C4-2B (cell line): ENCODE data around the gene RPL10.

Experiments
- H3K27ac ChIP-seq: fragments of 450-650 bp; 2 replicates; pipeline ENCODE4 v1.5.1; 2017
- ZFX ChIP-seq: fragments of 450-650 bp; IDR thresholded peaks from 2 replicates; pipeline ENCODE4 v1.6.1; 2017
- TF ChIP-seq, protein P1 (sequence below): fragments of 450-650 bp; conservative IDR thresholded peaks from 2 replicates; pipeline ENCODE4 v1.5.1; 2017; ENCODE audit warnings: mild to moderate bottlenecking

RPL10 gene

DNA sequence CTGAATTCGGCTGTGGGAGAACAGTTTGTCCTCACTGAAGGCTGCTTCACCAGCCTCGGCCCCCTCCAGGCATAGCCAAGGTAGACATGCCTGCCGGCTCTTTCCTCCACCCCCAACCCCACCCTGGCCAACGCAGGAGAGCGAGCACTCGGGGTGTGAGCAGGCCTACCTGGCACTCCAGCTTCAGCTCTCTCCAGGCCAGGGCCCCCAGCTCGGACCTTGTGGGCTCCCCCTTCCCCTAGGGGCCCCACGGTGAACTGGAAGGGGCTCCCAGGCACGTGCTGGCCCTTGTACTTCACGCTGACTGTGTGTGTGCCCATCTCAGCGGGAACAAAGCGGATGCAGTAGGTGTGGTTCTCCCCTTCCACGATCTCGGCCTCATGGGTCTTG lies 46.2 kb upstream of the RPL10 start:
- TF ChIP-seq, protein P1, sequence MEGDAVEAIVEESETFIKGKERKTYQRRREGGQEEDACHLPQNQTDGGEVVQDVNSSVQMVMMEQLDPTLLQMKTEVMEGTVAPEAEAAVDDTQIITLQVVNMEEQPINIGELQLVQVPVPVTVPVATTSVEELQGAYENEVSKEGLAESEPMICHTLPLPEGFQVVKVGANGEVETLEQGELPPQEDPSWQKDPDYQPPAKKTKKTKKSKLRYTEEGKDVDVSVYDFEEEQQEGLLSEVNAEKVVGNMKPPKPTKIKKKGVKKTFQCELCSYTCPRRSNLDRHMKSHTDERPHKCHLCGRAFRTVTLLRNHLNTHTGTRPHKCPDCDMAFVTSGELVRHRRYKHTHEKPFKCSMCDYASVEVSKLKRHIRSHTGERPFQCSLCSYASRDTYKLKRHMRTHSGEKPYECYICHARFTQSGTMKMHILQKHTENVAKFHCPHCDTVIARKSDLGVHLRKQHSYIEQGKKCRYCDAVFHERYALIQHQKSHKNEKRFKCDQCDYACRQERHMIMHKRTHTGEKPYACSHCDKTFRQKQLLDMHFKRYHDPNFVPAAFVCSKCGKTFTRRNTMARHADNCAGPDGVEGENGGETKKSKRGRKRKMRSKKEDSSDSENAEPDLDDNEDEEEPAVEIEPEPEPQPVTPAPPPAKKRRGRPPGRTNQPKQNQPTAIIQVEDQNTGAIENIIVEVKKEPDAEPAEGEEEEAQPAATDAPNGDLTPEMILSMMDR: no peak
- no peak for TF ChIP-seq ZFX

DNA sequence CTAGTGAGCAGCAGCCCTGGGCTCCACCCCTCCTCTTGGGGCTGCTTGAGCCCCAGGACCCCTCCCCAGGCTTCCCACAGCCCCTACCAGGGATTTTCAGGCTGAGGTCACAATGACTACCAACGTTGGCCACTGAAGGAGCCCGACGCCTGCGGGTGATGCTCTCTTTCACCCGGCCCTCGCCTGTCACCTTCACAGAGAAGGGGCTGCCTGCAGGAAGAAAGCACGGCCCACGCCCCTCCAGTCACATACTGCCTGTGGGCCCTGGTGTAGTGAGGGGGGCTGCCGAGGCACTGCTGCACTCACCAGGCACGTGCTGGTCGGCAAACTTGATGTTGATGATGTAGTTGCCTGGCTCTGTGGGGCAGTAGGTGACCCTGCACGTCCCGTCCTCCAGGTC lies 45.7 kb upstream of the RPL10 start:
- no peak overlapping the region for H3K27ac ChIP-seq
- TF ChIP-seq, protein P1: no peak
- no peak for TF ChIP-seq ZFX

More for the DNA sequence above, 46.2 kb upstream of the RPL10 start:
- no peak overlapping the region for H3K27ac ChIP-seq

DNA sequence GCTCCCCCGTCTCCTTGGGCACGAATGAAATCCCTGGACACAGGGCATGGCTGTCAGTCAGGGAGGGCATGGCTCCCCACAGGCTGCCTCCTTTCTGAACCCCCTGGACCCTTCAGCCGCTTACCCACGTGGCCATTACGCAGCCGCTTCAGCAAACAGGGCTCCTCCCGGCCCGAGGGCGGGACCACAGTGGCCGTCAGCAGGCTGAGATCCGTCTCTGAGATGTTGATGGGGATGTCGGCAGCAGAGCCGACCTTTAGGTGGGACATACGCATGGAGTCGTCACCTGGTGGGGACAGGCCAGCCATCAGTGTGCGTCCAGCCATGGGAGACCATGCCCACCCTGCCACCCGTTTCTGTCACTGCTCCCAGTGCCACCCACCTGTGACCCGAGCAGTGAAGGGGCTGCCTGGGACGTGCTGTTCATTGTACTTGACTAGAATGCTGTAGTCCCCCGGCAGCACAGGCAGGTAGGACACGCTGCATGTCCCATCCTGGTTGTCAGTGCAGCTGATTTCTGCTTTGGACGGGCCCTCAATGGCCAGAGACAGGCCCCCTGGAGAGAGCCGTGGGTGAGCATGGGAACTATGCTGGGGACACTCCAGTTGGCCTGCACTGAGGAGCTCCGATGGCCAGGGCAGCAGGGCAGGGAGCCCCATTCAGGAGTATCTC lies 44.9 kb upstream of the RPL10 start:
- H3K27ac ChIP-seq: no peak overlapping the region
- no peak for TF ChIP-seq ZFX
- TF ChIP-seq, protein P1: no peak

DNA sequence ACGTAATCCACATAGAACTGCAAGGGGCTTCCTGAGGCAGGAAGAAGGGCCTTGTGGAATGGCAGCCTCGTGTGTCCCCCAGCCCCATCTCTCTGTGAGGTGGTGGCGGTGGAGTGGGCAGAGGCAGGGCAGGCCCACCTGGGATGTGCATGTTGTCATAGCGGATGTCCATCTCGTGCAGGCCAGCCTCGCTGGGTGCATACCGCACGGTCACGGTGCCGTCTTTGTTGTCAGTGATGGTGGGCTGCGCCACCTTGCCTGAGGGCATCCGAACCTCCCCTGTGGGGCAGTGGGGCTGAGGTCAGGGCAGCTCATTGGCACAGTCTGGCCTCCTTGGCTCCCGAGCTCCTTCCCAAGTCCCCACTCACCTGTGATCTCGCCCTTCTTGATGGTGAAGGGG lies 44.2 kb upstream of the RPL10 start:
- no peak overlapping the region for H3K27ac ChIP-seq
- no peak for TF ChIP-seq ZFX
- TF ChIP-seq, protein P1: no peak

DNA sequence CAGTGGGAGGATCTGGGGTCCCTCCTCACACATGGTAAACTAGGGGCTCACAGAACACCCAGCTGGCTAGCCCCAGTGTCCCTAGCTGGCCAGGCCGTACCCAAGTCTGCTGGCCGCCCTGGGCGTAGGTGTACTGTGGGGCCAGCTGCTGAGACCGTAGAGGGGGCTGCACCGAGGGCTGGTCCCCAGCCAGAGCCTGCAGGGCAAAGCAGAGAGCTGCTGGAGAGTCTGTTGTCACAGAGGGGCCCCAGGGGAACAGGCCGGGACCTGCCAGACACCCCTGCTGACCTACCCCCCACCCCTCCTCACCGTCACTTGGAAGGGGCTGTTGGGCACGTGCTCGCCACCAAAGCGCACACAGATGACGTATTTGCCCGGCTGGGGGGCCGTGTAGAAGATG lies 43.7 kb upstream of the RPL10 start:
- TF ChIP-seq, protein P1: no peak
- H3K27ac ChIP-seq: no peak overlapping the region

DNA sequence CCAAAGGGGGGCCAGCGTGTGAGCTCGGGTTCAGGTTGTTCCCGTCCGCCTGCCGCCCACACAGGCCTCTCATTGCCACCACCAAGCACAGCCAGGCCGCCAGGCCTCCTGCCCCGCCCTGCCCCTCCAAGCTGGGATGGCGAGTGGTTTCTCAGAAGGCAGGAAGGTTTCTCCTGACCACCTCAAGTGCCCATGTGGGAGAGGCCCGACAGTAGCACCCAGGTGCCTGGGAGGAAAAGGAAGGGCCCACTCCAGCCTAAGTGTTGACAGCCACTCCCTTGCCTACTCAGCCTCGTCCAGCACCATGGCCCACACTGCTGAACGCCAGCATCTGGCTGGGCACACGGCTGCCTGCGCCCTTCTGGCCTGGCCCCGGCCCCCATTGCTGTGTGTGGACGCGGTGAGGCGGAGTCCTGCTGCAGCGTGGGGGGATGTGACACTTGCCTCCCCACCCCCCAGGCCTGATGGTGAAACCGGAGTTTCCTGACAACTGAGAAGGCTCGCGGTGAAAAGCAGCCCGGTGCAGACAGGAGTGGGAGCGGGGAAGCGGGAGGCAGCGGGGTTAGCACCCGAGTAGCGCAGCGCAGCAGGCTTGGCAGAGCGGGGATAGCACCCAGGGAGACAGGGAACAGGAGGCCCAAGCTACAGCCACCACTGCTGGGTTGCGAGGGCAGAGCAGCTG lies 42.9 kb upstream of the RPL10 start:
- H3K27ac ChIP-seq: no peak overlapping the region
- no peak for TF ChIP-seq ZFX
- TF ChIP-seq, protein P1: no peak

DNA sequence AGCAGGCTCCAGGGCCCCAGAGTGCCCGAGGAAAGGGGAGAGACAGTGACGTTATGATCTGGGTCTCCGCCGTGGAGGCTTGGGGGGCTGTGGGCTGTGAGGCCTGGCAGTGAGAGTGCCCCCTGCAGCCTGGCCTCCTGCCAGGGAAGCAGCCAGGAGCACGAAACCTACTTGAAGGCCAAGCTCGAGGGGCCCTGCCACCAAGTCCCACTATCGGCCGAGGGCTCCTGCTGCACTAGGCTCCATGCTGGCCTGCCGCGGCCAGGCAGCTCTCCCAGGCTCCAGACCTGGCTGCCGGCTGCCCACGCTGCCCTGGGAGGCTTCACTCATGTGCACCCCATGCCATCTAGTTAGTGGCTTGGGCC lies 42.4 kb upstream of the RPL10 start:
- TF ChIP-seq ZFX: no peak
- TF ChIP-seq, protein P1: no peak
- no peak overlapping the region for H3K27ac ChIP-seq
